ENCODE data around the gene KHNYN. TPM values are rescaled to one million over a fixed set of nuclear protein-coding genes. Genes with fewer than 3 reads are reported as not detected.
"Not testable (repeated sequence)": the region's sequence is repeated elsewhere in the genome, so short reads cannot be mapped to it uniquely, and the experiment has no call there.

KHNYN gene
- total RNA-seq, 1 donor from 2014 or later, result 57.6 TPM

GRCh38 chr14:24465805-24466204, 36.1 kb downstream of the KHNYN start:
- DNase-seq (ENCODE audit: extremely low read depth, low read depth, low spot score), result no peak

- not testable (repeated sequence) for DNase-seq (ENCODE audit: extremely low read depth, low read depth, low spot score)
Observed at GRCh38 chr14:24470450-24470849, 40.7 kb downstream of the KHNYN start.

- no peak for DNase-seq (ENCODE audit: extremely low read depth, low read depth, low spot score)
Observed at GRCh38 chr14:24473211-24473610, 43.5 kb downstream of the KHNYN start.

GRCh38 chr14:24475261-24475660, 45.5 kb downstream of the KHNYN start:
- DNase-seq (ENCODE audit: extremely low read depth, low read depth, low spot score), result no peak

- DNase-seq (ENCODE audit: extremely low read depth, low read depth, low spot score), result not testable (repeated sequence)
Observed at GRCh38 chr14:24479999-24480398, 50.2 kb downstream of the KHNYN start.

- no peak for DNase-seq (ENCODE audit: extremely low read depth, low read depth, low spot score)
Observed at GRCh38 chr14:24481622-24482324, 52.0 kb downstream of the KHNYN start.

- DNase-seq (ENCODE audit: extremely low read depth, low read depth, low spot score), result not testable (repeated sequence)
Observed at GRCh38 chr14:24482699-24483303, 53.0 kb downstream of the KHNYN start.

GRCh38 chr14:24483604-24484252, 54.0 kb downstream of the KHNYN start:
- no peak for DNase-seq (ENCODE audit: extremely low read depth, low read depth, low spot score)

Other genes with a start within 250 kb of the KHNYN start
- gene IPO4, start 241.1 kb upstream of the KHNYN start, total RNA-seq, result 41.5 and 52.4 TPM in 2 replicates
- gene TM9SF1, start 234.5 kb upstream of the KHNYN start, total RNA-seq, result 77.2 and 94.9 TPM in 2 replicates
- gene TSSK4, start 224.3 kb upstream of the KHNYN start, total RNA-seq, result not detected in 2 replicates
- gene CHMP4A, start 216.5 kb upstream of the KHNYN start, total RNA-seq, result 32.0 and 52.3 TPM in 2 replicates
- 10.2 and 11.2 TPM in 2 replicates for gene MDP1, start 213.9 kb upstream of the KHNYN start, total RNA-seq
- gene NEDD8, start 197.6 kb upstream of the KHNYN start, total RNA-seq, result 226 and 248 TPM in 2 replicates
- 51.6 and 94.0 TPM in 2 replicates for gene GMPR2, start 197.0 kb upstream of the KHNYN start, total RNA-seq
- gene TINF2, start 187.3 kb upstream of the KHNYN start, total RNA-seq, result 40.6 and 42.4 TPM in 2 replicates
- gene TGM1, start 166.8 kb upstream of the KHNYN start, total RNA-seq, result 0.64 and 2.5 TPM in 2 replicates
- gene RABGGTA, start 158.4 kb upstream of the KHNYN start, total RNA-seq, result 28.7 and 42.6 TPM in 2 replicates
- gene DHRS1, start 130.2 kb upstream of the KHNYN start, total RNA-seq, result 18.0 and 36.1 TPM in 2 replicates
- gene NOP9, start 130.1 kb upstream of the KHNYN start, total RNA-seq, result 19.3 and 25.6 TPM in 2 replicates
- 2.0 and 2.5 TPM in 2 replicates for gene CIDEB, start 122.0 kb upstream of the KHNYN start, total RNA-seq
- 1.8 and 8.4 TPM in 2 replicates for gene LTB4R2, start 119.8 kb upstream of the KHNYN start, total RNA-seq
- gene LTB4R, start 118.5 kb upstream of the KHNYN start, total RNA-seq, result 5.3 and 7.9 TPM in 2 replicates
- 63.3 and 115 TPM in 2 replicates for gene ADCY4, start 94.9 kb upstream of the KHNYN start, total RNA-seq
- gene RIPK3, start 90.0 kb upstream of the KHNYN start, total RNA-seq, result 1.3 and 2.6 TPM in 2 replicates
- 24.3 and 42.5 TPM in 2 replicates for gene NFATC4, start 61.8 kb upstream of the KHNYN start, total RNA-seq
- gene NYNRIN, start 31.0 kb upstream of the KHNYN start, total RNA-seq, result 8.5 and 19.8 TPM in 2 replicates
- gene CBLN3, start 286 bp upstream of the KHNYN start, total RNA-seq, result 4.7 TPM in 2 replicates
- gene SDR39U1, start 12.8 kb downstream of the KHNYN start, total RNA-seq, result 21.2 and 25.4 TPM in 2 replicates
- gene CMA1, start 78.3 kb downstream of the KHNYN start, total RNA-seq, result not detected in 2 replicates
- not detected in 2 replicates for gene CTSG, start 146.3 kb downstream of the KHNYN start, total RNA-seq
- not detected in 2 replicates for gene GZMH, start 179.7 kb downstream of the KHNYN start, total RNA-seq
- gene GZMB, start 204.2 kb downstream of the KHNYN start, total RNA-seq, result not detected in 2 replicates

Data from glomerular endothelial cell (primary cell).